ENCODE measurements around the gene CYB5R3.
"Not testable (repeated sequence)": the region's sequence is repeated elsewhere in the genome, so short reads cannot be mapped to it uniquely, and the experiment has no call there.

Gene CYB5R3

GRCh38 chr22:42581762-42582716 lies 67.2 kb downstream of the CYB5R3 start:
- no peak for TF ChIP-seq CTCF (IDR thresholded peaks at IDR 0.05; ENCODE audit: low read depth, low read length)
- Histone ChIP-seq H3K4me1 (no peaks in the 10 kb centered on the region), H3K27me3 (no peaks in the 10 kb centered on the region), H3K9me3 (no peaks in the 10 kb centered on the region), H3K36me3 (peaks cover 60% of the 10 kb centered on the region), H3K4me3 (ENCODE audit: low read depth, low read length) (peak overlapping the region; percentile 73)
- DNase-seq, result peak; percentile 89

GRCh38 chr22:42581194-42581761 lies 67.9 kb downstream of the CYB5R3 start:
- not testable (repeated sequence) for H3K4me1 ChIP-seq, H3K27me3 ChIP-seq, H3K9me3 ChIP-seq, DNase-seq
- peaks cover 54% of the 10 kb centered on the region for H3K36me3 ChIP-seq
- H3K4me3 ChIP-seq (ENCODE audit: low read depth, low read length), result peak overlapping the region; percentile 73

GRCh38 chr22:42580040-42580439 lies 69.2 kb downstream of the CYB5R3 start:
- peaks cover 42% of the 10 kb centered on the region for H3K36me3 ChIP-seq
- H3K4me3 ChIP-seq (ENCODE audit: low read depth, low read length), result not testable (repeated sequence)

GRCh38 chr22:42577623-42578240 lies 71.5 kb downstream of the CYB5R3 start:
- no peaks in the 10 kb centered on the region for H3K4me1 ChIP-seq
- H3K9me3 ChIP-seq, result no peaks in the 10 kb centered on the region
- no peak overlapping the region for H3K4me3 ChIP-seq (ENCODE audit: low read depth, low read length)
- TF ChIP-seq CTCF (IDR thresholded peaks at IDR 0.05; ENCODE audit: low read depth, low read length), result no peak
- H3K27me3 ChIP-seq, result no peaks in the 10 kb centered on the region
- DNase-seq, result no peak
- peaks cover 31% of the 10 kb centered on the region for H3K36me3 ChIP-seq

More at GRCh38 chr22:42580040-42580439, 69.2 kb downstream of the CYB5R3 start:
- H3K27me3 ChIP-seq, H3K4me1 ChIP-seq, H3K9me3 ChIP-seq, DNase-seq: not testable (repeated sequence)

- H3K4me1 ChIP-seq; DNase-seq; H3K4me3 ChIP-seq (ENCODE audit: low read depth, low read length); H3K9me3 ChIP-seq; H3K27me3 ChIP-seq: not testable (repeated sequence)
- H3K36me3 ChIP-seq, result peaks cover 31% of the 10 kb centered on the region
Observed at GRCh38 chr22:42577141-42577540, 72.1 kb downstream of the CYB5R3 start.

- not testable (repeated sequence) for H3K27me3 ChIP-seq; DNase-seq; H3K9me3 ChIP-seq; H3K4me3 ChIP-seq (ENCODE audit: low read depth, low read length); H3K4me1 ChIP-seq
- peaks cover 31% of the 10 kb centered on the region for H3K36me3 ChIP-seq
Observed at GRCh38 chr22:42575996-42576574, 73.1 kb downstream of the CYB5R3 start.

- H3K27me3 ChIP-seq; H3K9me3 ChIP-seq; DNase-seq; H3K4me1 ChIP-seq; H3K4me3 ChIP-seq (ENCODE audit: low read depth, low read length): not testable (repeated sequence)
- H3K36me3 ChIP-seq, result peaks cover 26% of the 10 kb centered on the region
Observed at GRCh38 chr22:42574468-42574867, 74.7 kb downstream of the CYB5R3 start.

GRCh38 chr22:42574046-42574445 lies 75.1 kb downstream of the CYB5R3 start:
- H3K36me3 ChIP-seq, result peaks cover 26% of the 10 kb centered on the region
- H3K4me3 ChIP-seq (ENCODE audit: low read depth, low read length); DNase-seq; H3K4me1 ChIP-seq; H3K27me3 ChIP-seq; H3K9me3 ChIP-seq: not testable (repeated sequence)

- peaks cover 15% of the 10 kb centered on the region for H3K36me3 ChIP-seq
- not testable (repeated sequence) for H3K9me3 ChIP-seq; H3K4me1 ChIP-seq; DNase-seq; H3K4me3 ChIP-seq (ENCODE audit: low read depth, low read length); H3K27me3 ChIP-seq
Observed at GRCh38 chr22:42571068-42571467, 78.1 kb downstream of the CYB5R3 start.

- not testable (repeated sequence) for DNase-seq; H3K4me1 ChIP-seq; H3K27me3 ChIP-seq; H3K4me3 ChIP-seq (ENCODE audit: low read depth, low read length); H3K9me3 ChIP-seq
- peaks cover 15% of the 10 kb centered on the region for H3K36me3 ChIP-seq
Observed at GRCh38 chr22:42570580-42570979, 78.6 kb downstream of the CYB5R3 start.

- H3K9me3 ChIP-seq; H3K27me3 ChIP-seq; H3K36me3 ChIP-seq; H3K4me3 ChIP-seq (ENCODE audit: low read depth, low read length); DNase-seq; H3K4me1 ChIP-seq: not testable (repeated sequence)
Observed at GRCh38 chr22:42567950-42568349, 81.2 kb downstream of the CYB5R3 start.

All from BE2C (cell line).